ENCODE results near the gene TPSAB1. TPM values are rescaled to one million over a fixed set of nuclear protein-coding genes. Genes with fewer than 3 reads are reported as not detected.
"Not testable (repeated sequence)": the region's sequence is repeated elsewhere in the genome, so short reads cannot be mapped to it uniquely, and the experiment has no call there.

The TPSAB1 gene
- total RNA-seq, 1 experiment from 2014 or later: not detected

- CTCF ChIA-PET; DNase-seq; intact Hi-C loops (cut with micrococcal nuclease; ENCODE audit: unreplicated experiment); H3K9me3 Mint-ChIP-seq (ENCODE audit: low read depth, unreplicated experiment); BruUV-seq (replicated peaks); H3K36me3 Mint-ChIP-seq (ENCODE audit: insufficient read depth, unreplicated experiment); H3K4me1 Mint-ChIP-seq (ENCODE audit: low read depth, unreplicated experiment); H3K27ac Mint-ChIP-seq (ENCODE audit: unreplicated experiment); H3K4me3 Mint-ChIP-seq (ENCODE audit: low read depth, unreplicated experiment): not testable (repeated sequence)
- peaks cover 34% of the 10 kb centered on the region for H3K27me3 Mint-ChIP-seq (ENCODE audit: unreplicated experiment)
Measured at GRCh38 chr16:1230084-1230470, 10.4 kb upstream of the TPSAB1 start, which contains the start of gene TPSB2. Gene TPSB2 (minus strand): TSS chr16:1230184. CDS start chr16:1229951, 233 bp downstream.

GRCh38 chr16:1230471-1231212, 9.9 kb upstream of the TPSAB1 start:
- peaks cover 28% of the 10 kb centered on the region for H3K27me3 Mint-ChIP-seq (ENCODE audit: unreplicated experiment)
- H3K4me1 Mint-ChIP-seq (ENCODE audit: low read depth, unreplicated experiment); DNase-seq; H3K36me3 Mint-ChIP-seq (ENCODE audit: insufficient read depth, unreplicated experiment); H3K9me3 Mint-ChIP-seq (ENCODE audit: low read depth, unreplicated experiment); CTCF ChIA-PET; H3K27ac Mint-ChIP-seq (ENCODE audit: unreplicated experiment); intact Hi-C loops (cut with micrococcal nuclease; ENCODE audit: unreplicated experiment); H3K4me3 Mint-ChIP-seq (ENCODE audit: low read depth, unreplicated experiment); BruUV-seq (replicated peaks): not testable (repeated sequence)

- H3K9me3 Mint-ChIP-seq (ENCODE audit: low read depth, unreplicated experiment); intact Hi-C loops (cut with micrococcal nuclease; ENCODE audit: unreplicated experiment); DNase-seq; BruUV-seq (replicated peaks); H3K4me3 Mint-ChIP-seq (ENCODE audit: low read depth, unreplicated experiment); CTCF ChIA-PET; H3K4me1 Mint-ChIP-seq (ENCODE audit: low read depth, unreplicated experiment); H3K27ac Mint-ChIP-seq (ENCODE audit: unreplicated experiment); H3K36me3 Mint-ChIP-seq (ENCODE audit: insufficient read depth, unreplicated experiment): not testable (repeated sequence)
- peaks cover 23% of the 10 kb centered on the region for H3K27me3 Mint-ChIP-seq (ENCODE audit: unreplicated experiment)
Measured at GRCh38 chr16:1231301-1231700, 9.2 kb upstream of the TPSAB1 start.

- CTCF ChIA-PET; intact Hi-C loops (cut with micrococcal nuclease; ENCODE audit: unreplicated experiment); H3K4me1 Mint-ChIP-seq (ENCODE audit: low read depth, unreplicated experiment); DNase-seq; H3K36me3 Mint-ChIP-seq (ENCODE audit: insufficient read depth, unreplicated experiment); H3K27ac Mint-ChIP-seq (ENCODE audit: unreplicated experiment); H3K4me3 Mint-ChIP-seq (ENCODE audit: low read depth, unreplicated experiment); BruUV-seq (replicated peaks); H3K9me3 Mint-ChIP-seq (ENCODE audit: low read depth, unreplicated experiment): not testable (repeated sequence)
- H3K27me3 Mint-ChIP-seq (ENCODE audit: unreplicated experiment): peaks cover 16% of the 10 kb centered on the region
Measured at GRCh38 chr16:1232049-1232748, 8.3 kb upstream of the TPSAB1 start.

- H3K9me3 Mint-ChIP-seq (ENCODE audit: low read depth, unreplicated experiment); intact Hi-C loops (cut with micrococcal nuclease; ENCODE audit: unreplicated experiment); H3K4me1 Mint-ChIP-seq (ENCODE audit: low read depth, unreplicated experiment); H3K36me3 Mint-ChIP-seq (ENCODE audit: insufficient read depth, unreplicated experiment); DNase-seq; H3K27ac Mint-ChIP-seq (ENCODE audit: unreplicated experiment); BruUV-seq (replicated peaks); H3K4me3 Mint-ChIP-seq (ENCODE audit: low read depth, unreplicated experiment); CTCF ChIA-PET: not testable (repeated sequence)
- peaks cover 18% of the 10 kb centered on the region for H3K27me3 Mint-ChIP-seq (ENCODE audit: unreplicated experiment)
Measured at GRCh38 chr16:1236659-1237058, 3.8 kb upstream of the TPSAB1 start.

- Mint-ChIP-seq H3K9me3 (ENCODE audit: low read depth, unreplicated experiment) (no peaks in the 10 kb centered on the region), H3K27ac (ENCODE audit: unreplicated experiment) (no peak overlapping the region), H3K4me3 (ENCODE audit: low read depth, unreplicated experiment) (no peak overlapping the region), H3K4me1 (ENCODE audit: low read depth, unreplicated experiment) (no peaks in the 10 kb centered on the region), H3K27me3 (ENCODE audit: unreplicated experiment) (peaks cover 19% of the 10 kb centered on the region), H3K36me3 (ENCODE audit: insufficient read depth, unreplicated experiment) (no peaks in the 10 kb centered on the region)
- no TSS peak for BruUV-seq (replicated peaks)
- no peak for DNase-seq
- TF ChIP-seq CTCF (IDR thresholded peaks at IDR 0.05; ENCODE audit: unreplicated experiment): no peak
- CTCF ChIA-PET: interaction anchor here (0.8 kb wide), 1 partner anchor 132 kb away, joined by 3 read pairs; no protein-coding TSS in a partner anchor
- intact Hi-C loops (cut with micrococcal nuclease; ENCODE audit: unreplicated experiment): no loop called here
Measured at GRCh38 chr16:1237990-1238389, 2.5 kb upstream of the TPSAB1 start.

- H3K4me3 Mint-ChIP-seq (ENCODE audit: low read depth, unreplicated experiment); BruUV-seq (replicated peaks); H3K9me3 Mint-ChIP-seq (ENCODE audit: low read depth, unreplicated experiment); H3K27ac Mint-ChIP-seq (ENCODE audit: unreplicated experiment); DNase-seq; intact Hi-C loops (cut with micrococcal nuclease; ENCODE audit: unreplicated experiment); H3K4me1 Mint-ChIP-seq (ENCODE audit: low read depth, unreplicated experiment); H3K36me3 Mint-ChIP-seq (ENCODE audit: insufficient read depth, unreplicated experiment): not testable (repeated sequence)
- peaks cover 28% of the 10 kb centered on the region for H3K27me3 Mint-ChIP-seq (ENCODE audit: unreplicated experiment)
- CTCF ChIA-PET: interaction anchor here (0.8 kb wide), 1 partner anchor 133 kb away, joined by 3 read pairs; no protein-coding TSS in a partner anchor
Measured at GRCh38 chr16:1238909-1239308, 1.6 kb upstream of the TPSAB1 start.

GRCh38 chr16:1239575-1239974, 930 bp upstream of the TPSAB1 start:
- H3K27ac Mint-ChIP-seq (ENCODE audit: unreplicated experiment); intact Hi-C loops (cut with micrococcal nuclease; ENCODE audit: unreplicated experiment); H3K4me3 Mint-ChIP-seq (ENCODE audit: low read depth, unreplicated experiment); H3K9me3 Mint-ChIP-seq (ENCODE audit: low read depth, unreplicated experiment); BruUV-seq (replicated peaks); H3K4me1 Mint-ChIP-seq (ENCODE audit: low read depth, unreplicated experiment); CTCF ChIA-PET; H3K36me3 Mint-ChIP-seq (ENCODE audit: insufficient read depth, unreplicated experiment): not testable (repeated sequence)
- peak; percentile 0 for DNase-seq
- peaks cover 29% of the 10 kb centered on the region for H3K27me3 Mint-ChIP-seq (ENCODE audit: unreplicated experiment)

- H3K4me3 Mint-ChIP-seq (ENCODE audit: low read depth, unreplicated experiment); H3K36me3 Mint-ChIP-seq (ENCODE audit: insufficient read depth, unreplicated experiment); H3K9me3 Mint-ChIP-seq (ENCODE audit: low read depth, unreplicated experiment); intact Hi-C loops (cut with micrococcal nuclease; ENCODE audit: unreplicated experiment); DNase-seq; H3K4me1 Mint-ChIP-seq (ENCODE audit: low read depth, unreplicated experiment); BruUV-seq (replicated peaks); H3K27ac Mint-ChIP-seq (ENCODE audit: unreplicated experiment); CTCF ChIA-PET: not testable (repeated sequence)
- H3K27me3 Mint-ChIP-seq (ENCODE audit: unreplicated experiment): peaks cover 43% of the 10 kb centered on the region
Measured at GRCh38 chr16:1241081-1241480, 576 bp downstream of the TPSAB1 start.

All from Calu3 (cell line).